HL-60 (cell line): ENCODE results near the gene ANO7.

Source experiments
- DNase-seq, 2 experiments: peaks; one replicate each; pipeline ENCODE4 v3.0.0-alpha.2; 2010 to 2020; ENCODE audit warnings: low read depth in 1 of 2, low spot score in 1 of 2
- H3K27ac ChIP-seq: fragments of 250-450 bp; sonication (Bioruptor Pico); replicated peaks from 2 replicates; pipeline ENCODE4 v1.5.1; 2020; ENCODE audit warnings: mild to moderate bottlenecking, moderate library complexity
- H3K27me3 ChIP-seq: fragments of 250-450 bp; sonication (Bioruptor Pico); 2 replicates; pipeline ENCODE4 v1.5.1; 2021; ENCODE audit warnings: mild to moderate bottlenecking, moderate library complexity; ENCODE audit not compliant: insufficient read depth, poor library complexity, severe bottlenecking
- H3K4me3 ChIP-seq: replicated peaks from 2 replicates; pipeline ENCODE4 v1.5.1; 2011; ENCODE audit warnings: mild to moderate bottlenecking, control low read depth, low read length; ENCODE audit not compliant: insufficient read depth
- GABPA ChIP-seq: IDR thresholded peaks from 2 replicates; pipeline ENCODE4 v1.6.1; 2012; ENCODE audit warnings: low read depth
- POLR2AphosphoS5 ChIP-seq: IDR thresholded peaks from 2 replicates; pipeline ENCODE4 v1.6.1; 2012; ENCODE audit warnings: low read depth
- SPI1 ChIP-seq: IDR thresholded peaks from 2 replicates; pipeline ENCODE4 v1.6.1; 2012; ENCODE audit warnings: low read depth, mild to moderate bottlenecking, borderline replicate concordance
- TF ChIP-seq, protein P1 (sequence below): IDR thresholded peaks from one replicate; pipeline ENCODE4 v1.5.1; 2011; ENCODE audit warnings: low read length, control low read depth, inconsistent platforms; ENCODE audit not compliant: insufficient read depth
- TF ChIP-seq, protein P2 (sequence below): IDR thresholded peaks from 2 replicates; pipeline ENCODE4 v1.6.1; 2012; ENCODE audit warnings: low read depth; ENCODE audit not compliant: insufficient replicate concordance

ANO7 gene

DNA sequence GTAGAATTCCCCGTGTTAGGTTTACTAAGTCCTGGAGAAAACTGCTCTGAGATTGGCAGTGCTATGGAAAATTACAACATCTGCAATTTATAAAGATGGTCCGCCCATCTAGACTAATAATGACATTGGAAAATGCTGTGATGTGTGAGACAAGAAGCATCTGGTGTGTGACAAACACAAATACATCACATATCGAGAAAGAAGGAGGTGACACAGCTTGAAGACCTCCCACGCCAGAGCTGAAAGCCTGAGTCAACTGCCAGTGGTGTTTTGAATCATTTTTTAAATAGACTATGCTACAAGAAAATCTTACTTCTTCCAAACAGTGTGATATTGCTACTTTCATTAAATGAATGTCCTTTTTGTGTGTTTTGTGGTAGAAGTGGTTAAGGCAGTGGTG is 8.6 kb upstream of the ANO7 start:
- TF ChIP-seq, protein P1, sequence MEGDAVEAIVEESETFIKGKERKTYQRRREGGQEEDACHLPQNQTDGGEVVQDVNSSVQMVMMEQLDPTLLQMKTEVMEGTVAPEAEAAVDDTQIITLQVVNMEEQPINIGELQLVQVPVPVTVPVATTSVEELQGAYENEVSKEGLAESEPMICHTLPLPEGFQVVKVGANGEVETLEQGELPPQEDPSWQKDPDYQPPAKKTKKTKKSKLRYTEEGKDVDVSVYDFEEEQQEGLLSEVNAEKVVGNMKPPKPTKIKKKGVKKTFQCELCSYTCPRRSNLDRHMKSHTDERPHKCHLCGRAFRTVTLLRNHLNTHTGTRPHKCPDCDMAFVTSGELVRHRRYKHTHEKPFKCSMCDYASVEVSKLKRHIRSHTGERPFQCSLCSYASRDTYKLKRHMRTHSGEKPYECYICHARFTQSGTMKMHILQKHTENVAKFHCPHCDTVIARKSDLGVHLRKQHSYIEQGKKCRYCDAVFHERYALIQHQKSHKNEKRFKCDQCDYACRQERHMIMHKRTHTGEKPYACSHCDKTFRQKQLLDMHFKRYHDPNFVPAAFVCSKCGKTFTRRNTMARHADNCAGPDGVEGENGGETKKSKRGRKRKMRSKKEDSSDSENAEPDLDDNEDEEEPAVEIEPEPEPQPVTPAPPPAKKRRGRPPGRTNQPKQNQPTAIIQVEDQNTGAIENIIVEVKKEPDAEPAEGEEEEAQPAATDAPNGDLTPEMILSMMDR = no peak
- no peak for TF ChIP-seq GABPA
- TF ChIP-seq, protein P2, sequence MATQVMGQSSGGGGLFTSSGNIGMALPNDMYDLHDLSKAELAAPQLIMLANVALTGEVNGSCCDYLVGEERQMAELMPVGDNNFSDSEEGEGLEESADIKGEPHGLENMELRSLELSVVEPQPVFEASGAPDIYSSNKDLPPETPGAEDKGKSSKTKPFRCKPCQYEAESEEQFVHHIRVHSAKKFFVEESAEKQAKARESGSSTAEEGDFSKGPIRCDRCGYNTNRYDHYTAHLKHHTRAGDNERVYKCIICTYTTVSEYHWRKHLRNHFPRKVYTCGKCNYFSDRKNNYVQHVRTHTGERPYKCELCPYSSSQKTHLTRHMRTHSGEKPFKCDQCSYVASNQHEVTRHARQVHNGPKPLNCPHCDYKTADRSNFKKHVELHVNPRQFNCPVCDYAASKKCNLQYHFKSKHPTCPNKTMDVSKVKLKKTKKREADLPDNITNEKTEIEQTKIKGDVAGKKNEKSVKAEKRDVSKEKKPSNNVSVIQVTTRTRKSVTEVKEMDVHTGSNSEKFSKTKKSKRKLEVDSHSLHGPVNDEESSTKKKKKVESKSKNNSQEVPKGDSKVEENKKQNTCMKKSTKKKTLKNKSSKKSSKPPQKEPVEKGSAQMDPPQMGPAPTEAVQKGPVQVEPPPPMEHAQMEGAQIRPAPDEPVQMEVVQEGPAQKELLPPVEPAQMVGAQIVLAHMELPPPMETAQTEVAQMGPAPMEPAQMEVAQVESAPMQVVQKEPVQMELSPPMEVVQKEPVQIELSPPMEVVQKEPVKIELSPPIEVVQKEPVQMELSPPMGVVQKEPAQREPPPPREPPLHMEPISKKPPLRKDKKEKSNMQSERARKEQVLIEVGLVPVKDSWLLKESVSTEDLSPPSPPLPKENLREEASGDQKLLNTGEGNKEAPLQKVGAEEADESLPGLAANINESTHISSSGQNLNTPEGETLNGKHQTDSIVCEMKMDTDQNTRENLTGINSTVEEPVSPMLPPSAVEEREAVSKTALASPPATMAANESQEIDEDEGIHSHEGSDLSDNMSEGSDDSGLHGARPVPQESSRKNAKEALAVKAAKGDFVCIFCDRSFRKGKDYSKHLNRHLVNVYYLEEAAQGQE = no peak
- no peak for TF ChIP-seq SPI1
- TF ChIP-seq POLR2AphosphoS5 = no peak

DNA sequence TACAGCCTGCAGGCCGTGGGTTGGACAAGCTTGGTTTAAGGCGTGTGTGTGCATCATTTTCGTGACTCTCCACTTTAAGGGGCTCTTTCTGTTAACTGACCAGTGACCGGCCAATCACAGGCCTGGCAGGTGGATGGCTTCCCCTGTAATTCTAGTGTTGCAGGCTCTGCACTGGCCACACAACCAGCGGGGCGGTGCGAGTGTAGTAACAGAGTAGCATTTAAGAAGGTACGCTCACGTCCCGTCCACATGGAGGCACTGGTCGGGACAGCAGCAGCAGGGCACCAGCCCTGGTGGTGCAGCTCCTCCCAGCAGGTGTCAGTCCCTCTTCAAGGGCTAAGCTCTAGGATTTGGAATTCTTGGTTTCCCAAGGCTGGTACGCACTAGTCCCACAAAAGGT is 8.0 kb upstream of the ANO7 start:
- Histone ChIP-seq H3K27me3 (no peaks in the 10 kb centered on the region), H3K27ac (no peak overlapping the region), H3K4me3 (no peak overlapping the region)
- no peak for TF ChIP-seq POLR2AphosphoS5
- TF ChIP-seq, protein P1 = no peak
- TF ChIP-seq, protein P2 = no peak
- TF ChIP-seq SPI1 = no peak
- no peak for TF ChIP-seq GABPA
- no peak for DNase-seq

More for the DNA sequence above, 8.6 kb upstream of the ANO7 start:
- Histone ChIP-seq H3K4me3 (no peak overlapping the region), H3K27me3 (no peaks in the 10 kb centered on the region), H3K27ac (no peak overlapping the region)
- no peak for DNase-seq

DNA sequence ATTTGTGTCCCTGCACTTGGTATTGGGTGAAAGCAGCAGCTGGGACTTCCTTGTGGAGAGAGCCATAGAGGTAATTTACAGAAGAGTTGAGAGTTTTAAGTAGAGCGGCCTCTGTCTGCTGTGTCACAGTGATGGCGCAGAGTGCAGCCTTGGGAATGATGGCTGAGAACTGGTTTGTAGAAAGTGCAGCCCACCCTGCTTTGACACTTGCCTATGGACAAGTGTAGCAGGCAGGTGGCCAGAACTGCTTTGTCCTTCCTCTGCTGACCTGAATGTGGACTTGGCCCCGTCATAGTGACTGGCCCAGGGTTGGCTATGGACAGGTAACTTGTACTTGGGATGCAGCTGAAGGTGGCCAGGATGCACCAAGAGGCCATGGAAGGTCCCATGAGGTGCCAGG is 6.4 kb upstream of the ANO7 start:
- H3K4me3 ChIP-seq = no peak overlapping the region
- H3K27me3 ChIP-seq = no peaks in the 10 kb centered on the region
- TF ChIP-seq, protein P1 = no peak
- no peak for TF ChIP-seq SPI1
- DNase-seq = no peak
- H3K27ac ChIP-seq = no peak overlapping the region

DNA sequence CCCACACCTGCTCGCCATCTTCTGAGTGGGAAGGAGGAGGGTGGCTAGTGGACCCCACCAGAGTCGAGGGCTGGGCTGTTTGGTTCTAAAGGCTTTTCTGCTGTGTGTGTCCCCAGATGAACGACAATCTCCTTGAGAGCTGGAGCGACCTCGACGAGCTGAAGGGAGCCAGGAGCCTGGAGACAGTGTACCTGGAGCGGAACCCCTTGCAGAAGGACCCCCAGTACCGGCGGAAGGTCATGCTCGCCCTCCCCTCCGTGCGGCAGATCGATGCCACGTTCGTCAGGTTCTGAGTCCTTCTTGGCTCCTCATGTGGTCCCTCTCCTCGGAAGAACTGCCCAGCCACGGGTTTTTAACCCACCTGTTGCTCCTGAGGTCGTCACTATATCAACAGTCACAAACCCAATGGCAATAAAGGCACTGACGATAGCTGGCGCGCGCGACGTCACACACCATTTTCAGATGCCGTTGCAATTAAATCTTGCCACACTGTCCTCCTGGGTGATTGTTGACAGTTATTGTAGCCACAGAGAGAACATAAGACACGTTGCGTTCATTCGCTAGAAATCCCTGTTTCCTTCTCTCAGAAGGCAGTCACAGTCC is 5.8 kb upstream of the ANO7 start:
- Histone ChIP-seq H3K27me3 (no peaks in the 10 kb centered on the region), H3K27ac (no peak overlapping the region), H3K4me3 (no peak overlapping the region)
- no peak for DNase-seq
- TF ChIP-seq, protein P1 = no peak
- no peak for TF ChIP-seq SPI1
- TF ChIP-seq, protein P2 = no peak
- no peak for TF ChIP-seq GABPA
- TF ChIP-seq POLR2AphosphoS5 = no peak
